Small intestine (tissue), 7 donors: ENCODE measurements around the gene HSPE1. TPM values are rescaled to one million over a fixed set of nuclear protein-coding genes. Genes with fewer than 3 reads are reported as not detected.
"Not testable (repeated sequence)": the region's sequence is repeated elsewhere in the genome, so short reads cannot be mapped to it uniquely, and the experiment has no call there.

Source experiments
- DNase-seq, 2 donors: peaks; one replicate each; pipeline versions ENCODE4 v3.0.0 to v3.0.0-alpha.2; 2013
- FAIRE-seq: peaks from 2 replicates; lab custom pipeline; 2012; peaks lifted over from hg19 to GRCh38; lab: Jason Lieb, UNC
- H3K27ac ChIP-seq, 3 donors: one replicate each; pipeline ENCODE4 v1.5.1; 2013; ENCODE audit warnings: low read length in 2 of 3, mild to moderate bottlenecking in 2 of 3, control low read depth in 1 of 3, inconsistent platforms in 1 of 3, low read depth in 1 of 3, moderate library complexity in 1 of 3
- H3K27me3 ChIP-seq, 3 donors: one replicate each; pipeline ENCODE4 v1.6.1; 2013; ENCODE audit warnings: low read length in 3 of 3, inconsistent platforms in 1 of 3; ENCODE audit not compliant: control insufficient read depth in 3 of 3, insufficient read depth in 3 of 3
- H3K36me3 ChIP-seq, 3 donors: one replicate each; pipeline ENCODE4 v1.6.1; 2013; ENCODE audit warnings: low read length in 3 of 3, inconsistent platforms in 1 of 3, low read depth in 1 of 3, mild to moderate bottlenecking in 1 of 3, moderate library complexity in 1 of 3; ENCODE audit not compliant: control insufficient read depth in 3 of 3, insufficient read depth in 2 of 3
- H3K4me1 ChIP-seq, 3 donors: one replicate each; pipeline ENCODE4 v1.6.1; 2013; ENCODE audit warnings: low read length in 2 of 3, inconsistent platforms in 1 of 3, low read depth in 1 of 3, mild to moderate bottlenecking in 1 of 3, moderate library complexity in 1 of 3; ENCODE audit not compliant: control insufficient read depth in 3 of 3, insufficient read depth in 2 of 3
- H3K4me3 ChIP-seq, 3 donors: one replicate each; pipeline ENCODE4 v1.5.1; 2013; ENCODE audit warnings: low read length in 3 of 3, control low read depth in 1 of 3, inconsistent platforms in 1 of 3, low read depth in 1 of 3, mild to moderate bottlenecking in 1 of 3, moderate library complexity in 1 of 3
- H3K9me3 ChIP-seq, 2 donors: one replicate each; pipeline ENCODE4 v1.6.1; 2013; ENCODE audit warnings: low read depth in 1 of 2, low read length in 1 of 2; ENCODE audit not compliant: control insufficient read depth in 2 of 2, insufficient read depth in 1 of 2
- WGBS, 3 donors: extraction: QIAGEN DNeasy Blood & Tissue Kit; methylation state at CpG; one replicate each; pipeline ENCODE4 v1.1.7; 2013; 5-methylcytosine and 5-hydroxymethylcytosine counted together
- polyA plus RNA-seq, 4 donors: library from polyadenylated mRNA; stranded (reverse) in 3 of 4; unstranded in 1 of 4; fragments of 200-250 nt in 3 of 4; fragments of 120-200 nt in 1 of 4; gene quantifications; one replicate each; pipeline versions ENCODE4 v1.2.1 to v1.2.3, GENCODE V29; 2013
- donor health status: healthy with polysubstance abuse.
- donor health status: control.
- donor health status: control.
- donor health status: Bipolar disorder and iron deficiency.
- donor health status: healthy.

HSPE1 gene
- polyA plus RNA-seq, 4 donors = 132 to 259 (median 226) TPM

DNA sequence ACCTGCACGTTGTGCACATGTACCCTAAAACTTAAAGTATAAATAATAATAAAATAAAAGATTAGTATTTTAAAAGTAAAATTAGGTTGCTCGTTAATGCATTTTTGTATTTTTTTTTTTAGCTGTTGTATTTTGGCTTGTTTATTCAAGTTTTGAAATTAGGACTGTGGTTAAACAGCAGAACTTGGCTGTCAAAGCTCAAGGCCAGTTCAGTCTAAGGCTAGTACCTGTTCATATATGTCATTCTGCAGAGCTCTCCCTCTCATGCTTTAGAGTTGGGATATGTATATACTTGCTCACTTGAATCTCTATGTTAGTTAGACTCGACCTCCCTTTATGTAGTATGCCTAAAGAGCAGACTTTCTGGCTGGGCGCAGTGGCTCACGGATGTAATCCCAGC, 48.4 kb downstream of the HSPE1 start:
- no peak overlapping the region for H3K4me3 ChIP-seq

DNA sequence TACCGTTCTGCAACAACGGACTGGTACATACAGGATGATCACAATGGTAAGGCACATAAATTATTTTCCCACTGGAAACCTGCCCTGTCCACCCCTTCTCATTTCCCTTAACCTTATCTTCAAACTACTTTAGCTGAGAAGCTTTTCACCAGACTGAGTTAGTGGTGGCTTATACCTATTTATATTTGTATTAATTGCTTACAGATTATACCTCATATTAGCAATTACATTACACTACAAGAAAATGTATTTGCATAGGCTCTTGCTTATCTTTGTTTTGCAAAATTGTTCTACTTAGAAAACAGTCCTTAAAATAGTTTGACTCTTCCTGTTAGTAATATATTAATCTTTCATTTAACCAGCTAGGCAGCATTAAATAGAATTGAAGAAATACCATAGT, 51.1 kb downstream of the HSPE1 start:
- 88 to 97% (median 97%) methylated on average over 2 of the region's 2 CpGs for WGBS, 3 donors
- not testable (repeated sequence) for DNase-seq, H3K4me3 ChIP-seq, H3K27ac ChIP-seq, H3K4me1 ChIP-seq, H3K27me3 ChIP-seq, FAIRE-seq, H3K9me3 ChIP-seq
- peaks cover 5 to 32% (median 13%) of the 10 kb centered on the region in 3 donors for H3K36me3 ChIP-seq

More for the DNA sequence above, 48.4 kb downstream of the HSPE1 start:
- no peaks in the 10 kb centered on the region for H3K4me1 ChIP-seq
- 91 to 93% (median 92%) methylated on average over 5 of the region's 5 CpGs for WGBS, 3 donors
- FAIRE-seq (no peak), DNase-seq (no peak)
- peaks cover 5 to 30% (median 5%) of the 10 kb centered on the region in 3 donors for H3K36me3 ChIP-seq
- no peak overlapping the region for H3K27ac ChIP-seq
- no peaks in the 10 kb centered on the region for H3K9me3 ChIP-seq
- no peaks in the 10 kb centered on the region for H3K27me3 ChIP-seq

Other genes starting within 250 kb of the HSPE1 start
- gene ANKRD44, start 189.6 kb upstream of the HSPE1 start, polyA plus RNA-seq = 1 to 10 TPM in 3 of 4 donors, under 1 TPM in 1; 0.89 to 5.2 (median 1.7) TPM
- 100 to 1,000 TPM; 108 to 329 (median 176) TPM for gene SF3B1, start 65.4 kb upstream of the HSPE1 start, polyA plus RNA-seq
- 10 to 100 TPM; 10.7 to 25.7 (median 18.3) TPM for gene COQ10B, start 46.8 kb upstream of the HSPE1 start, polyA plus RNA-seq
- 100 to 1,000 TPM; 112 to 637 (median 311) TPM for gene HSPD1, start 539 bp upstream of the HSPE1 start, polyA plus RNA-seq
- gene MOB4, start 15.7 kb downstream of the HSPE1 start, polyA plus RNA-seq = 10 to 100 TPM; 17.6 to 35.1 (median 23.2) TPM
- gene RFTN2, start 175.2 kb downstream of the HSPE1 start, polyA plus RNA-seq = 1 to 10 TPM in 3 of 4 donors, not detected in 1; 1.1 to 2.7 (median 1.5) TPM
- gene MARS2, start 205.0 kb downstream of the HSPE1 start, polyA plus RNA-seq = 1 to 10 TPM; 2.7 to 8.3 (median 5.0) TPM